BE2C (cell line): ENCODE measurements around the gene RASA3.
"Not testable (repeated sequence)": the region's sequence is repeated elsewhere in the genome, so short reads cannot be mapped to it uniquely, and the experiment has no call there.

ENCODE experiments used
- DNase-seq: peaks from one replicate; pipeline ENCODE4 v3.0.0-alpha.2; 2020
- H3K27me3 ChIP-seq: fragments of 250-450 bp; sonication (Bioruptor Pico); 2 replicates; pipeline ENCODE4 v1.5.1; 2020; ENCODE audit warnings: mild to moderate bottlenecking
- H3K36me3 ChIP-seq: fragments of 250-450 bp; sonication (Bioruptor Pico); 2 replicates; pipeline ENCODE4 v1.5.1; 2020; ENCODE audit warnings: mild to moderate bottlenecking
- H3K4me1 ChIP-seq: fragments of 250-450 bp; sonication (Bioruptor Pico); 2 replicates; pipeline ENCODE4 v1.5.1; 2020
- H3K4me3 ChIP-seq: 2 replicates; pipeline ENCODE4 v1.5.1; 2011; ENCODE audit warnings: low read depth, low read length
- H3K9me3 ChIP-seq: fragments of 250-450 bp; sonication (Bioruptor Pico); 2 replicates; pipeline ENCODE4 v1.5.1; 2020
- CTCF ChIP-seq: IDR thresholded peaks from 2 replicates; pipeline ENCODE4 v1.5.1; 2012; ENCODE audit warnings: mild to moderate bottlenecking, low read depth, low read length

Gene RASA3

GRCh38 chr13:114164053-114164452 lies 31.6 kb upstream of the RASA3 start:
- H3K36me3 ChIP-seq, result no peaks in the 10 kb centered on the region
- H3K27me3 ChIP-seq, result no peaks in the 10 kb centered on the region
- no peak for DNase-seq
- no peak for TF ChIP-seq CTCF
- H3K4me1 ChIP-seq, result peaks cover 5% of the 10 kb centered on the region; the same call in 1 of the 2 replicates
- H3K9me3 ChIP-seq, result no peaks in the 10 kb centered on the region
- H3K4me3 ChIP-seq, result no peak overlapping the region

- TF ChIP-seq CTCF, result no peak
- H3K4me3 ChIP-seq, result no peak overlapping the region
- no peaks in the 10 kb centered on the region for H3K27me3 ChIP-seq
- no peak for DNase-seq
- no peaks in the 10 kb centered on the region for H3K36me3 ChIP-seq
- H3K9me3 ChIP-seq, result no peaks in the 10 kb centered on the region
- peaks cover 5% of the 10 kb centered on the region; the same call in 1 of the 2 replicates for H3K4me1 ChIP-seq
These were observed 30.1 kb upstream of the RASA3 start for GRCh38 chr13:114162533-114162922.

DNA sequence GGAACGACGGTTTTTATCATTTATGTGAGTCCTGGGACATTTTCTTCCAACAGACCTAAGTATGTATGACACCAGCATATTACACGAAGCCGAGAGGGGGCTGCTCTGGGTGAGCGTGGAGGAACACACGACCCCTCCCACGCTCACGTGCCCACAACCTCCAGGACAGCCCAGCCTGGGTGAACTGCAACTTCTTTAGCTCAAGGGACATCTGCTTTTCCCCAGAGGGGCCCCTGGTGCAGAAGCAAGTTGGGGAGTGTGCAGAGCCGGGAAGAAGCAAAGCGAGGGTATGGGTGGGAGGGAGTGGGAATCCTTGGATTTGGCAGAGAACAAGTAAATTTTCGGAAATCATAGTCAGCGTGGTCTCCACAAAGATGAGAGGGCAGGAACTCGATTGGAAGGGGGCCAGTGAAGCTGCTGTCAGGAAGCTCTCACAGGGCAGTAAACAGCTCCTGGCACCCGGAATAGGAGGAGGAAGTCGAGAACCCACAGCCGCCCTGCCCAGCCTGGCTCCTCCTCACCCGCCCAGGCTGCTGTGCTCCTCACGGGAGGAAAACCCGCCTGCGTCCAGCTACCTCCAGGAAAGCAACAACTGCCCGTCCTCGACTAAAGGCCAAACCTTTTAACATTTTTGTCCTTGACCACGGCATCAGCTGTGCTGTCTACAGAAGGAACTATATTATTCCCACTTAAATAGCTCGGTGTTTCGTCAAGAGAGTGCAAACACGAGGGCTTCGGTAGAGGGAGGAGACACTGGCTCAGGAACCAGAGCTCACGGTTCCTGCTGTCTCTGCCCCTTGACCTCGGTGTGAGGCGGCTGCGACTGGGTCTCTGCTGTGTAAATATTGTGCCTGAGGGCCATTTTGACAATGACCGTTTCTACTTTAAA lies 29.5 kb upstream of the RASA3 start:
- H3K4me3 ChIP-seq, result no peak overlapping the region

GRCh38 chr13:114161028-114161556 lies 28.7 kb upstream of the RASA3 start:
- H3K27me3 ChIP-seq, result no peaks in the 10 kb centered on the region
- no peaks in the 10 kb centered on the region for H3K36me3 ChIP-seq
- no peaks in the 10 kb centered on the region for H3K9me3 ChIP-seq
- H3K4me3 ChIP-seq, result no peak overlapping the region
- H3K4me1 ChIP-seq, result peaks cover 2% of the 10 kb centered on the region; the same call in 1 of the 2 replicates
- TF ChIP-seq CTCF, result no peak
- no peak for DNase-seq

More for the DNA sequence above, 29.5 kb upstream of the RASA3 start:
- DNase-seq, result no peak
- Histone ChIP-seq H3K27me3 (no peaks in the 10 kb centered on the region), H3K9me3 (no peaks in the 10 kb centered on the region), H3K4me1 (peaks cover 5% of the 10 kb centered on the region; the same call in 1 of the 2 replicates), H3K36me3 (no peaks in the 10 kb centered on the region)
- TF ChIP-seq CTCF, result no peak

GRCh38 chr13:114158869-114159666 lies 26.6 kb upstream of the RASA3 start:
- H3K9me3 ChIP-seq, H3K36me3 ChIP-seq, H3K4me1 ChIP-seq, DNase-seq, H3K27me3 ChIP-seq, H3K4me3 ChIP-seq: not testable (repeated sequence)

GRCh38 chr13:114157869-114158495 lies 25.6 kb upstream of the RASA3 start:
- H3K9me3 ChIP-seq, result no peaks in the 10 kb centered on the region
- DNase-seq, result no peak
- TF ChIP-seq CTCF, result no peak
- H3K4me3 ChIP-seq, result no peak overlapping the region
- no peaks in the 10 kb centered on the region for H3K36me3 ChIP-seq
- H3K4me1 ChIP-seq, result no peaks in the 10 kb centered on the region
- no peaks in the 10 kb centered on the region for H3K27me3 ChIP-seq
